Activated CD4-positive, alpha-beta T cell treated with anti-CD3 and anti-CD28 coated beads, Interleukin-2, amount 50 U/mL, for 1 hour (primary cell): ENCODE measurements around the gene NUBP2.

Experiments used
- DNase-seq: peaks from one replicate; pipeline ENCODE4 v3.0.0-alpha.2; 2020

The NUBP2 gene

GRCh38 chr16:1831186-1832075, 48.7 kb downstream of the NUBP2 start:
- DNase-seq = no peak

DNA sequence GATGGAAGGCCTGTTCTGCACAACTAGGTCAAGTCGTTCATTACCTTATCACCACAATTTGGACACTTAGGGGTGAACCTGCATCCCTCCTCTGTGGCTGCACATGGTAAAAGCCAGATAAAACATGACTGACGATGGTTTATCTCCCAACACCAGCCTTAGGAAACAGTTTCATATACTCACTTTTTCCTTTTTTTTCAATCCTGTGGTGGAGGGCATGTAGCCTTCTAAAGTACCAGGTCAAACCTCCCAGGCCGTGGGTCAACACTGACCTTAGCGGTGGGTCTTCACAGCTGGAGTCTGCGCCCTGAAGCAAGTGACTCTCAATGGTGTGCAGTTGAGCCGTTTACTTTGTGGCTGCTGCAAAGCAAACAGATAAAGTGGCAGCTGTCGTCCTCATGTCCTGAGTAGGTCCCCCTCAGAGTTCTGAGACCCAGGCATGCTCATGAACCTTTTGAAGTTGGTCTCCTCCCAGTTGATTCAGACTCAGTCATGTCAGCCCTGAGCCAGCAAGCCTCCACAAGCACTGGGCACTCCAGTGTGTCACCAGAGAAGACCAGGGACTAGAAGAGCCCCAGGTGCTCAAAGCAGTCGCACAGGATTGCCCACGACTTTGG, 50.2 kb downstream of the NUBP2 start:
- DNase-seq = no peak

- no peak for DNase-seq
Measured at GRCh38 chr16:1834096-1834495, 51.3 kb downstream of the NUBP2 start.
